HepG2 (cell line): ENCODE results near the gene RBBP8. TPM values are rescaled to one million over a fixed set of nuclear protein-coding genes. Genes with fewer than 3 reads are reported as not detected.
"Not testable (repeated sequence)": the region's sequence is repeated elsewhere in the genome, so short reads cannot be mapped to it uniquely, and the experiment has no call there.

ENCODE experiments used
- ATAC-seq: fragments of 200-7000 bp; cut with Tn5 transposase; 3 replicates; pipeline ENCODE4 v1.9.1; 2020; ENCODE audit warnings: mild to moderate bottlenecking, moderate library complexity
- BruUV-seq: library from RNA; stranded (reverse); fragments of 400-500 nt; replicated peaks from 2 replicates; lab custom pipeline; 2021; lab: Mats Ljungman, UMichigan
- CTCF ChIA-PET: fragments of 300-600 bp; formaldehyde crosslinking; extraction: SDS; loops from one replicate; lab custom pipeline; 2021; ENCODE audit warnings: low total read pairs, inconsistent platforms, low intra/inter-chr PET ratio; lab: Yijun Ruan, JAX
- POLR2A ChIA-PET: fragments of 350-600 bp; sonication (Branson Sonifier 250); formaldehyde crosslinking; loops from one replicate; lab custom pipeline; 2020; ENCODE audit warnings: antibody characterized with exemption, inconsistent platforms; lab: Yijun Ruan, JAX
- DNase-seq: peaks from one replicate; pipeline ENCODE4 v3.0.0-alpha.2; 2015; ENCODE audit warnings: low spot score
- FAIRE-seq: peaks from 3 replicates; lab custom pipeline; 2011; peaks lifted over from hg19 to GRCh38; lab: Jason Lieb, UNC
- H2AFZ ChIP-seq: one replicate; pipeline ENCODE4 v1.6.1; 2011; ENCODE audit warnings: low read length, inconsistent platforms
- H3K27ac ChIP-seq: fragments of 300-600 bp; 3 replicates; pipeline ENCODE4 v1.8.0; 2011; ENCODE audit warnings: mixed run types, mild to moderate bottlenecking, mixed read lengths, low read length, inconsistent platforms; ENCODE audit not compliant: insufficient read depth; ENCODE audit errors: extremely low read length
- H3K27me3 ChIP-seq, 2 experiments: fragments of 200-600 bp in 1 of 2; 2 replicates in 1 of 2; 3 replicates in 1 of 2; pipeline versions ENCODE4 v1.6.0 to v1.8.0; 2011; ENCODE audit warnings: low read length in 2 of 2, mild to moderate bottlenecking in 2 of 2, moderate library complexity in 2 of 2, inconsistent platforms in 1 of 2; ENCODE audit not compliant: insufficient read depth in 2 of 2, control insufficient read depth in 1 of 2
- H3K36me3 ChIP-seq, 2 experiments: fragments of 200-600 bp in 1 of 2; replicated peaks in 1 of 2; 2 replicates in 1 of 2; 3 replicates in 1 of 2; pipeline versions ENCODE4 v1.5.1 to v1.8.0; 2011; ENCODE audit warnings: low read length in 2 of 2, inconsistent platforms in 1 of 2; ENCODE audit not compliant: insufficient read depth in 2 of 2, control insufficient read depth in 1 of 2
- H3K4me1 ChIP-seq: 2 replicates; pipeline ENCODE4 v1.5.1; 2012; ENCODE audit warnings: low read length, inconsistent platforms; ENCODE audit not compliant: insufficient read depth
- H3K4me2 ChIP-seq: 2 replicates; pipeline ENCODE4 v1.6.0; 2011; ENCODE audit warnings: low read depth, low read length, inconsistent platforms
- H3K4me3 ChIP-seq, 3 experiments: fragments of 200-600 bp in 1 of 3; sonication (generic), shearing (Covaris generic) in 1 of 3; replicated peaks in 1 of 3; 2 replicates each; pipeline ENCODE4 v1.5.1; 2011 to 2016; ENCODE audit warnings: low read length in 3 of 3, inconsistent platforms in 2 of 3, low read depth in 2 of 3, mild to moderate bottlenecking in 2 of 3, control low read depth in 1 of 3, mixed read lengths in 1 of 3; ENCODE audit not compliant: insufficient read depth in 1 of 3
- H3K79me2 ChIP-seq: one replicate; pipeline ENCODE4 v1.6.1; 2011; ENCODE audit warnings: low read length, inconsistent platforms; ENCODE audit not compliant: insufficient read depth
- H3K9ac ChIP-seq: 2 replicates; pipeline ENCODE4 v1.6.0; 2011; ENCODE audit warnings: mild to moderate bottlenecking, low read depth, low read length, inconsistent platforms; ENCODE audit not compliant: insufficient read depth
- H3K9me3 ChIP-seq: 2 replicates; pipeline ENCODE4 v1.5.1; 2012; ENCODE audit warnings: mild to moderate bottlenecking, low read length
- H4K20me1 ChIP-seq: 2 replicates; pipeline ENCODE4 v1.6.0; 2011; ENCODE audit warnings: inconsistent platforms, mild to moderate bottlenecking, low read length, moderate library complexity; ENCODE audit not compliant: insufficient read depth
- HCFC1 ChIP-seq: fragments of 150-350 bp; IDR thresholded peaks from 2 replicates; pipeline ENCODE4 v1.6.1; 2014; ENCODE audit warnings: low read depth, low read length
- JUNB ChIP-seq: sonication (generic); formaldehyde crosslinking; IDR thresholded peaks from 2 replicates; pipeline ENCODE4 v1.8.0; 2022; ENCODE audit warnings: missing genetic modification reagents, mild to moderate bottlenecking, borderline replicate concordance
- KLF9 ChIP-seq: IDR thresholded peaks from 2 replicates; pipeline ENCODE4 v1.6.1; 2016; ENCODE audit warnings: low read depth
- MATR3 ChIP-seq: sonication (generic); formaldehyde crosslinking; IDR thresholded peaks from 2 replicates; pipeline ENCODE4 v1.4.0; 2020; ENCODE audit warnings: missing genetic modification reagents
- WGBS: methylation state at CpG from one replicate; pipeline ENCODE4 v1.1.6; 2017; ENCODE audit warnings: low lambda C conversion rate; 5-methylcytosine and 5-hydroxymethylcytosine counted together
- in situ Hi-C: cut with HindIII; loops from 2 replicates; pipeline ENCODE4 v1.10.0; 2017; ENCODE audit warnings: low pct_unique_long_range_greater_than_20kb; ENCODE audit not compliant: extremely low pct_ligation_motif_present
- intact Hi-C: fragments of 100-400 bp; cut with micrococcal nuclease; formaldehyde crosslinking; loops from one replicate; pipeline ENCODE4 v1.10.0; 2022; ENCODE audit not compliant: unreplicated experiment
- polyA plus RNA-seq, 8 experiments: library from polyadenylated mRNA; depleted of rRNA in 3 of 8; stranded (reverse) in 7 of 8; unstranded in 1 of 8; fragments of >200 nt; fragmentation: Illumina TruSeq in 4 of 8; extraction: Trizol in 4 of 8; gene quantifications; 2 replicates each; pipeline versions ENCODE4 v1.2.1 to v1.2.3, GENCODE V29; 2011 to 2016; ENCODE audit warnings: low read depth in 4 of 8, missing spikeins in 1 of 8, mixed read lengths in 1 of 8; ENCODE audit not compliant: insufficient read depth in 1 of 8
- total RNA-seq, 5 experiments: library from RNA; depleted of rRNA; stranded (reverse); fragments of >200 nt; fragmentation: Illumina TruSeq; extraction: Trizol; gene quantifications; 2 replicates each; pipeline ENCODE4 v1.2.3, GENCODE V29; 2016; ENCODE audit warnings: low read depth in 1 of 5
- TF ChIP-seq, protein P1 (sequence below): sonication (generic); formaldehyde crosslinking; IDR thresholded peaks from 2 replicates; pipeline ENCODE4 v1.4.0; 2020; ENCODE audit warnings: missing genetic modification reagents, borderline replicate concordance
- TF ChIP-seq, protein P2 (sequence below): sonication (generic); formaldehyde crosslinking; IDR thresholded peaks from 2 replicates; pipeline ENCODE4 v1.9.0; 2021; ENCODE audit warnings: missing genetic modification reagents, mild to moderate bottlenecking, borderline replicate concordance

The RBBP8 gene
- total and polyA plus RNA-seq, 2 of the 13 experiments (the other 11 are each of a cell fraction or from before 2014, with no cell fraction given) = 14.2 to 47.4 TPM

DNA sequence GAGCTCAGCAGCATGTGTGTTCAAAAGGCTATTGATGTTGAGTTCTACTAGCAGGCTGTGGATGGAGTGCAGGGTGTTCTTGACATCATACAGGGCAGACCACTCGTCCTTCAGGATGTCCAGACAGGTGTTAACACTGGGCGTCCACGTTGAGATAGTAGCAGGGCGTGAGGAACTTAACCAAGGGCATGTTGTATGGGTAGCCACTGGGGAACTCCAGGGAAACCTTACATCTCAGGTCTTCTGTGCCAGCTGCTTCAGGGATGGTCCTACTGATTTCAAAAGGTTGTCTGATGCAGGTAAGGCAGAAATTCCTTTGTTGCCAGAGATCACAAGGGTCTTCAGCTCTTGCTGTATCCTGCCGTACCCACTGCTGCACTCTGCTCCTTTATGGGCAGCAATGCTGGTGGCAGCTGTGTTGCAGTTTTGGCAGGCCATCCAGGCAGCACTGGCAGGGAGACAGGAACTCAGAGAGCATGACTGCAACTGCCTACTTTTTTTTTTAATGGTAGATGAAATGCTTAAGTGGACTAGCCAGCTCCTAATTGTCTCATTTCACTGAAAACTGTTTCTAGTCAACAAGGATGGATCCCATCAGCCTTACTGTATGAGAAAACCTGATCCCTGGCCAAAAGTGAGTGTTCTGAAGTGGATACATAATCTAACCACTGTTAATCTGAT, 32.4 kb upstream of the RBBP8 start (continued):
- TF ChIP-seq, protein P1, sequence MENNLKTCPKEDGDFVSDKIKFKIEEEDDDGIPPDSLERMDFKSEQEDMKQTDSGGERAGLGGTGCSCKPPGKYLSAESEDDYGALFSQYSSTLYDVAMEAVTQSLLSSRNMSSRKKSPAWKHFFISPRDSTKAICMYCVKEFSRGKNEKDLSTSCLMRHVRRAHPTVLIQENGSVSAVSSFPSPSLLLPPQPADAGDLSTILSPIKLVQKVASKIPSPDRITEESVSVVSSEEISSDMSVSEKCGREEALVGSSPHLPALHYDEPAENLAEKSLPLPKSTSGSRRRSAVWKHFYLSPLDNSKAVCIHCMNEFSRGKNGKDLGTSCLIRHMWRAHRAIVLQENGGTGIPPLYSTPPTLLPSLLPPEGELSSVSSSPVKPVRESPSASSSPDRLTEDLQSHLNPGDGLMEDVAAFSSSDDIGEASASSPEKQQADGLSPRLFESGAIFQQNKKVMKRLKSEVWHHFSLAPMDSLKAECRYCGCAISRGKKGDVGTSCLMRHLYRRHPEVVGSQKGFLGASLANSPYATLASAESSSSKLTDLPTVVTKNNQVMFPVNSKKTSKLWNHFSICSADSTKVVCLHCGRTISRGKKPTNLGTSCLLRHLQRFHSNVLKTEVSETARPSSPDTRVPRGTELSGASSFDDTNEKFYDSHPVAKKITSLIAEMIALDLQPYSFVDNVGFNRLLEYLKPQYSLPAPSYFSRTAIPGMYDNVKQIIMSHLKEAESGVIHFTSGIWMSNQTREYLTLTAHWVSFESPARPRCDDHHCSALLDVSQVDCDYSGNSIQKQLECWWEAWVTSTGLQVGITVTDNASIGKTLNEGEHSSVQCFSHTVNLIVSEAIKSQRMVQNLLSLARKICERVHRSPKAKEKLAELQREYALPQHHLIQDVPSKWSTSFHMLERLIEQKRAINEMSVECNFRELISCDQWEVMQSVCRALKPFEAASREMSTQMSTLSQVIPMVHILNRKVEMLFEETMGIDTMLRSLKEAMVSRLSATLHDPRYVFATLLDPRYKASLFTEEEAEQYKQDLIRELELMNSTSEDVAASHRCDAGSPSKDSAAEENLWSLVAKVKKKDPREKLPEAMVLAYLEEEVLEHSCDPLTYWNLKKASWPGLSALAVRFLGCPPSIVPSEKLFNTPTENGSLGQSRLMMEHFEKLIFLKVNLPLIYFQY (CRISPR knock-in tag) = no peak
- TF ChIP-seq KLF9 (CRISPR knock-in tag) (no peak), MATR3 (CRISPR knock-in tag) (no peak)

DNA sequence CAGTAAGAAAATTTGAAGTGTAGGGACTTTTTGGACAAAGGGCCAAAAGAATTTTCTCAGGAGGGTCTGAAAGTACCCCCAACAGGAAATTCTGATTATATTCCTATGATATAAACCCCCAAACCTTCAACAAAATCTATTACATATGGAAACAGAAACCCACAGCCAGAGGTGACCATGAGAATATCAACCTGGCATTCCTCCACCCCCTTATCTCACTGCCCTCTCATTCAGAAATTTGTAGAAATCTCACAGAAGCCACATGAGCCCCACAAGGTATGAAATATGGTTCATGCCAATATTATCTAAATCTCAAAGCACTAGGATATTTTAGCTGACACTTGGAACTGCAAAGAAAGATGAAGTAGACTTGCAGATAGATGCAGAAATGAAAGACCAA, 31.0 kb upstream of the RBBP8 start:
- CTCF ChIA-PET = no interaction called here

DNA sequence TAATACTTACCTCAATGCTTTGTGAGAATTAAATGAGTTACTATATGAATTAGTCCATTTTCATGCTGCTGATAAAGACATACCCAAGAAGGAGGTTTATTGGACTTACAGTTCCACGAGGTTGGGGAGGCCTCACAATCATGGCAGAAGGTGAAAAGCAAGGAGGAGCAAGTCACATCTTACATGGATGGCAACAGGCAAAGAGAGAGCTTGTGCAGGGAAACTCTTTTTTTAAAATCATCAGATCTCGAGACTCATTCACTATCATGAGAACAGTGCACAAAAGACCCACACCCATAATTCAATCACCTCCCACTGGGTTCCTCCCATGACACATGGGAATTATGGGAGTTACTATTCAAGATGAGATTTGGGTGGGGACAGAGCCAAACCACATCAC, 29.9 kb upstream of the RBBP8 start:
- in situ Hi-C loops, H3K4me3 ChIP-seq, BruUV-seq, H3K36me3 ChIP-seq, POLR2A ChIA-PET, H4K20me1 ChIP-seq, FAIRE-seq, intact Hi-C loops, H2AFZ ChIP-seq, H3K9me3 ChIP-seq, H3K27me3 ChIP-seq, ATAC-seq, H3K27ac ChIP-seq, H3K4me2 ChIP-seq, DNase-seq, H3K9ac ChIP-seq, H3K79me2 ChIP-seq, CTCF ChIA-PET, H3K4me1 ChIP-seq: not testable (repeated sequence)
- 0% methylated on average over 2 of the region's 2 CpGs for WGBS

More for the DNA sequence above, 31.0 kb upstream of the RBBP8 start:
- no peak overlapping the region for H3K9ac ChIP-seq
- H3K4me1 ChIP-seq = no peaks in the 10 kb centered on the region
- no peak for DNase-seq
- no peaks in the 10 kb centered on the region for H3K27me3 ChIP-seq
- POLR2A ChIA-PET = no interaction called here
- TF ChIP-seq, protein P2, sequence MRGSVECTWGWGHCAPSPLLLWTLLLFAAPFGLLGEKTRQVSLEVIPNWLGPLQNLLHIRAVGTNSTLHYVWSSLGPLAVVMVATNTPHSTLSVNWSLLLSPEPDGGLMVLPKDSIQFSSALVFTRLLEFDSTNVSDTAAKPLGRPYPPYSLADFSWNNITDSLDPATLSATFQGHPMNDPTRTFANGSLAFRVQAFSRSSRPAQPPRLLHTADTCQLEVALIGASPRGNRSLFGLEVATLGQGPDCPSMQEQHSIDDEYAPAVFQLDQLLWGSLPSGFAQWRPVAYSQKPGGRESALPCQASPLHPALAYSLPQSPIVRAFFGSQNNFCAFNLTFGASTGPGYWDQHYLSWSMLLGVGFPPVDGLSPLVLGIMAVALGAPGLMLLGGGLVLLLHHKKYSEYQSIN (CRISPR knock-in tag) = no peak
- TF ChIP-seq HCFC1 (no peak), JUNB (no peak)
- H3K4me3 ChIP-seq = no peak overlapping the region
- no peaks in the 10 kb centered on the region for H3K36me3 ChIP-seq
- H3K4me2 ChIP-seq = no peak overlapping the region
- H4K20me1 ChIP-seq = no peaks in the 10 kb centered on the region; the same call in 1 of the 2 replicates
- H3K9me3 ChIP-seq = no peaks in the 10 kb centered on the region
- H3K79me2 ChIP-seq = no peaks in the 10 kb centered on the region
- no peak overlapping the region for H2AFZ ChIP-seq
- in situ Hi-C loops = no loop called here
- no peak for ATAC-seq
- FAIRE-seq = no peak
- no peak overlapping the region for H3K27ac ChIP-seq
- BruUV-seq = no TSS peak
- intact Hi-C loops = no loop called here
